DND-41 (cell line): ENCODE data around the gene CFD.
"Not testable (repeated sequence)": the region's sequence is repeated elsewhere in the genome, so short reads cannot be mapped to it uniquely, and the experiment has no call there.

Source experiments
- CTCF ChIP-seq: IDR thresholded peaks from 2 replicates; pipeline ENCODE4 v1.5.1; 2012; ENCODE audit warnings: borderline replicate concordance, low read length, moderate library complexity, mild to moderate bottlenecking; ENCODE audit not compliant: poor library complexity, severe bottlenecking; ENCODE audit errors: extremely low read depth
- EZH2 ChIP-seq: IDR thresholded peaks from 3 replicates; pipeline ENCODE4 v1.6.1; 2012; ENCODE audit warnings: borderline replicate concordance, low read depth, mild to moderate bottlenecking, moderate library complexity, low read length, inconsistent platforms; ENCODE audit not compliant: severe bottlenecking

GRCh38 chr19:877992-878660 lies 18.7 kb downstream of the CFD start:
- not testable (repeated sequence) for TF ChIP-seq CTCF, EZH2
